ENCODE data around the gene LY6G6D. TPM values are rescaled to one million over a fixed set of nuclear protein-coding genes. Genes with fewer than 3 reads are reported as not detected.

The LY6G6D gene, protein sequence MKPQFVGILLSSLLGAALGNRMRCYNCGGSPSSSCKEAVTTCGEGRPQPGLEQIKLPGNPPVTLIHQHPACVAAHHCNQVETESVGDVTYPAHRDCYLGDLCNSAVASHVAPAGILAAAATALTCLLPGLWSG
- not detected for polyA plus RNA-seq (2013, experiment 1 of 2)
- polyA plus RNA-seq (2013, experiment 2 of 2) = not detected

DNA sequence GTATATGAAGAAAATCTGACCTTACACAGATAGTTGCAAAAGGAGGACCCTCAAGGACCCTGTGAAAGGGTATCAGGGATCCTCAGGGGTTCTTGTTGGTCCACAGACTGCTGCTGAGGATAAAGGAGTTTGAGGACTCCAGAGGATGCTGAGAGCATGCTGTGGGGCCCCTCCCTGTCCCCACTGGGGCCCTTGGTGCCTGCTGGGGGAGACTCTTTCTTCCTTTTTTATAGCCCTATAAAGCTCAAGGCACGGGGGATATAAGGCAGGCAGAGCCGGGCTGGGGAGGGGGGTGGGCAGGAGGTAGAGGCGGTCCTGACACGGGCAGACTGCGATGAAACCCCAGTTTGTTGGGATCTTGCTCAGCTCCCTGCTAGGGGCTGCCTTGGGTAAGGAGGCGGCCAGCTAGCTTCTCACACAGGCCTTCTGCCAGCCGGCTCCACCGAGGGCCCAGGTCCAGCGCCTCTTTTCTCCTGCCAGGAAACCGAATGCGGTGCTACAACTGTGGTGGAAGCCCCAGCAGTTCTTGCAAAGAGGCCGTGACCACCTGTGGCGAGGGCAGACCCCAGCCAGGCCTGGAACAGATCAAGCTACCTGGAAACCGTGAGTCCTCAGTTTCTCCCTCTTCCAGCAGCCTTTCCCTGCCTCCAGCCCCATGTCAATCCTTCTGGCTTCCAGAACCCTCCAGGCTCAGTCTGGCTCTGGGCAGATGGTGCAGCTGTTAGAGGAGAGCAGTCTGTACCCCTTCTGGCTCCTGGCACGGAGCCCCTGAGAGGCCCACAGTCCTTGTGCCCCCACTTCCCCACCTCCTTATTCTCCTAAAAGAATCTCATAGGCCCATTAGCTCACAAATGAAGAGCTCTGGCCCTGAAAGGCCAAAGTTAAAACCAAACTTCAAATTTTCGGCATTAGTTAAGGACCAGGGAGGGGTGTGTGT lies at the start of gene LY6G6D:
LY6G6D (plus strand) TSS at position 327 of the 937 bp plus-strand sequence; CDS start at position 335, 8 bp downstream.
- no CpG with 5 or more reads among the region's 16 CpGs for WGBS, 2 donors (ENCODE audit: extremely low coverage in 2 of 2, insufficient read length in 2 of 2, insufficient replicate concordance in 1 of 2)
- DNase-seq (ENCODE audit: low spot score) = no peak
- Histone ChIP-seq H3K9me3 (replicated peaks in 1 of 2; ENCODE audit: control insufficient read depth in 2 of 2, insufficient read depth in 1 of 2, low read depth in 1 of 2, low read length in 2 of 2) (no peaks in the 10 kb centered on the region), H3K36me3 (replicated peaks in 1 of 2; ENCODE audit: control insufficient read depth in 2 of 2, insufficient read depth in 2 of 2, low read length in 2 of 2) (no peaks in the 10 kb centered on the region), H2BK15ac (ENCODE audit: low read length) (peak within 1 kb of the TSS; percentile 71), H3K4me1 (ENCODE audit: control insufficient read depth in 2 of 2, insufficient read depth in 1 of 2, low read depth in 1 of 2, low read length in 2 of 2) (peaks cover 13 to 17% of the 10 kb centered on the region in 2 donors), H3K4ac (ENCODE audit: low read length) (no peak within 1 kb of the TSS), H3K14ac (ENCODE audit: low read length) (no peak within 1 kb of the TSS), H4K8ac (ENCODE audit: low read depth, low read length) (peak within 1 kb of the TSS; percentile 20), H2AK5ac (ENCODE audit: low read depth, low read length) (no peak within 1 kb of the TSS), H3K27me3 (ENCODE audit: control insufficient read depth in 3 of 3, insufficient read depth in 3 of 3, low read depth in 1 of 3, low read length in 3 of 3) (peaks cover 0 to 8% (median 0%) of the 10 kb centered on the region in 3 experiments), H3K23ac (ENCODE audit: low read depth, low read length, poor library complexity) (no peak within 1 kb of the TSS), H3K4me3 (ENCODE audit: low read length in 2 of 2) (no peak within 1 kb of the TSS), H4K91ac (ENCODE audit: low read depth, low read length, poor library complexity) (no peak within 1 kb of the TSS), H3K79me1 (ENCODE audit: low read depth, low read length) (no peaks in the 10 kb centered on the region), H2BK12ac (ENCODE audit: low read length) (no peak within 1 kb of the TSS), H2AFZ (ENCODE audit: low read length) (peak within 1 kb of the TSS; percentile 84), H3K18ac (ENCODE audit: low read length) (peak within 1 kb of the TSS; percentile 23), H3K9ac (ENCODE audit: low read depth, low read length, poor library complexity) (no peak within 1 kb of the TSS), H3K4me2 (ENCODE audit: insufficient read depth, low read length, poor library complexity, severe bottlenecking) (no peak within 1 kb of the TSS), H3K27ac (replicated peaks; ENCODE audit: low read length) (no peak within 1 kb of the TSS), H2BK120ac (ENCODE audit: low read depth, low read length) (peak within 1 kb of the TSS; percentile 33), H2BK5ac (ENCODE audit: low read length) (no peak within 1 kb of the TSS)

DNA sequence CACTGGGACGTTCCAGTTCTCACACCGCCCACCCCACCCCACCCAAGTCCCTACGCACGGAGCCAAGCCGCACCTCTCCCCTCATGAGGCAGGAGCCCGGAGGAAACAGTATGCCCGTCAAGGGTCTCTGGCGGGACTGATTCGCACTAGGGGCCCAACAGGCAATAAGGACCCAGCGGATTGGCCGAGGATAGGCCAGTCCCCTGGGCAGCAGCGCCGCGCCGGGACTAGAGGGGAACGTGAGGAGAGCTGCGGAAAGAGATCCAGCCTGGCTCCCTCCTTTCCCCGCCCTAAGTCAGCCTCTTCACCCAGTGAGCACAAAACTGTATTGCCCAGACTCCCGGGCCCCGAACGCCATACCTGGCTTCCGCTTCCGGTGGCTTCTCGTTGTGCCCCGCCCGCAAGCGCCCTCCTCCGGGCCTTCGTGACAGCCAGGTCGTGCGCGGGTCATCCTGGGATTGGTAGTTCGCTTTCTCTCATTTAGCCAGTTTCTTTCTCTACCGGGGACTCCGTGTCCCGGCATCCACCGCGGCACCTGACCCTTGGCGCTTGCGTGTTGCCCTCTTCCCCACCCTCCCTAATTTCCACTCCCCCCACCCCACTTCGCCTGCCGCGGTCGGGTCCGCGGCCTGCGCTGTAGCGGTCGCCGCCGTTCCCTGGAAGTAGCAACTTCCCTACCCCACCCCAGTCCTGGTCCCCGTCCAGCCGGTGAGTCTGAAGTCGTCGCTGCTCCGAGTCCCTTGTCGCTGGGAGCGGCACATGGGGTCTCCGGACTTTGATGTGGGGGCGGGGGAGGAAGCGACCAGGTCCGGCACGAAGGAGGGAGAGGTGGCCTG lies 49.4 kb upstream of the LY6G6D start, which contains the start of gene CSNK2B:
CSNK2B (plus strand) TSS at position 580 of the 836 bp plus-strand sequence. CDS start 752 bp downstream, outside the sequence.
- H3K14ac ChIP-seq (ENCODE audit: low read length) = peak within 1 kb of the TSS; percentile 23
- peak within 1 kb of the TSS; percentile 92 for H3K4me2 ChIP-seq (ENCODE audit: insufficient read depth, low read length, poor library complexity, severe bottlenecking)

DNA sequence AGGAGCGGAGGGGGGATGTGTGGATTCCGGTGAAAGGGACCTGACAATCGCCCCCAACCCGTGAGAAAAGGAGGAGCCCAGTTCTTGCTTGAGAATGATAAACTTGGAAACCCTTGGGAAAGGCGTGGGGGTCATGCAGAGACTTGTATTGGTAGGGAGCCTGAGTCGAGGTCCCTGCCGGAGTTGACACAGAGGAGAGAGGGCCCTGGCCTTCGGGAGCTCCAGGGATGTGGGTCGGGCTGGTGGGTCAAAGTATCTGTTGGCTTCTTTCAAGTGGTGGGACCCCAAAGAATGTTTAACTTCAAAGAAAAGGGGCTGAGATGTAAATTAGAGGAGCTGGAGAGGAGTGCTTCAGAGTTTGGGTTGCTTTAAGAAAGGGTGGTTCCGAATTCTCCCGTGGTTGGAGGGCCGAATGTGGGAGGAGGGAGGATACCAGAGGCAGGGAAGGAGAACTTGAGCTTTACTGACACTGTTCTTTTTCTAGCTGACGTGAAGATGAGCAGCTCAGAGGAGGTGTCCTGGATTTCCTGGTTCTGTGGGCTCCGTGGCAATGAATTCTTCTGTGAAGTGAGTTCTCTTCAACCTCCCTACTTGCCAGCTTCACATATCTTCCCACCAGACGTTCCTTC lies 48.7 kb upstream of the LY6G6D start:
- Histone ChIP-seq H2BK120ac (ENCODE audit: low read depth, low read length) (no peak overlapping the region), H3K36me3 (replicated peaks in 1 of 2; ENCODE audit: control insufficient read depth in 2 of 2, insufficient read depth in 2 of 2, low read length in 2 of 2) (peaks cover 42 to 78% of the 10 kb centered on the region in 2 donors), H3K4me2 (ENCODE audit: insufficient read depth, low read length, poor library complexity, severe bottlenecking) (peak overlapping the region; percentile 71)

More for the DNA sequence above, 49.4 kb upstream of the LY6G6D start, which contains the start of gene CSNK2B:
- H3K4me3 ChIP-seq (ENCODE audit: low read length in 2 of 2) = peak within 1 kb of the TSS; percentile 92 to 95
- H3K9me3 ChIP-seq (replicated peaks in 1 of 2; ENCODE audit: control insufficient read depth in 2 of 2, insufficient read depth in 1 of 2, low read depth in 1 of 2, low read length in 2 of 2) = no peaks in the 10 kb centered on the region
- H3K79me1 ChIP-seq (ENCODE audit: low read depth, low read length) = peaks cover 7% of the 10 kb centered on the region
- no peak within 1 kb of the TSS for H2BK120ac ChIP-seq (ENCODE audit: low read depth, low read length)
- no peaks in the 10 kb centered on the region for H3K27me3 ChIP-seq (ENCODE audit: control insufficient read depth in 3 of 3, insufficient read depth in 3 of 3, low read depth in 1 of 3, low read length in 3 of 3)
- peaks cover 36 to 74% of the 10 kb centered on the region in 2 donors for H3K36me3 ChIP-seq (replicated peaks in 1 of 2; ENCODE audit: control insufficient read depth in 2 of 2, insufficient read depth in 2 of 2, low read length in 2 of 2)
- H3K4me1 ChIP-seq (ENCODE audit: control insufficient read depth in 2 of 2, insufficient read depth in 1 of 2, low read depth in 1 of 2, low read length in 2 of 2) = peaks cover 14 to 16% of the 10 kb centered on the region in 2 donors
- H2AFZ ChIP-seq (ENCODE audit: low read length) = peak within 1 kb of the TSS; percentile 85
- H3K9ac ChIP-seq (ENCODE audit: low read depth, low read length, poor library complexity) = peak within 1 kb of the TSS; percentile 99
- peak within 1 kb of the TSS; percentile 97 for H3K18ac ChIP-seq (ENCODE audit: low read length)
- peak within 1 kb of the TSS; percentile 58 for H3K23ac ChIP-seq (ENCODE audit: low read depth, low read length, poor library complexity)
- H2BK5ac ChIP-seq (ENCODE audit: low read length) = peak within 1 kb of the TSS; percentile 45
- no peak within 1 kb of the TSS for H2BK12ac ChIP-seq (ENCODE audit: low read length)
- peak; percentile 93 for DNase-seq (ENCODE audit: low spot score)
- no peak within 1 kb of the TSS for H3K4ac ChIP-seq (ENCODE audit: low read length)
- peak within 1 kb of the TSS; percentile 85 for H2AK5ac ChIP-seq (ENCODE audit: low read depth, low read length)
- peak within 1 kb of the TSS; percentile 93 for H3K27ac ChIP-seq (replicated peaks; ENCODE audit: low read length)
- H2BK15ac ChIP-seq (ENCODE audit: low read length) = no peak within 1 kb of the TSS
- WGBS, 2 donors (ENCODE audit: extremely low coverage in 2 of 2, insufficient read length in 2 of 2, insufficient replicate concordance in 1 of 2) = no CpG with 5 or more reads among the region's 63 CpGs
- no peak within 1 kb of the TSS for H4K8ac ChIP-seq (ENCODE audit: low read depth, low read length)
- peak within 1 kb of the TSS; percentile 64 for H4K91ac ChIP-seq (ENCODE audit: low read depth, low read length, poor library complexity)

More for the DNA sequence above, 48.7 kb upstream of the LY6G6D start:
- Histone ChIP-seq H3K4ac (ENCODE audit: low read length) (no peak overlapping the region), H2BK15ac (ENCODE audit: low read length) (no peak overlapping the region), H3K4me3 (ENCODE audit: low read length in 2 of 2) (peak overlapping the region; percentile 90 to 92), H3K23ac (ENCODE audit: low read depth, low read length, poor library complexity) (peak overlapping the region; percentile 58), H3K14ac (ENCODE audit: low read length) (no peak overlapping the region), H2AFZ (ENCODE audit: low read length) (peak overlapping the region; percentile 85), H3K79me1 (ENCODE audit: low read depth, low read length) (peaks cover 7% of the 10 kb centered on the region), H4K8ac (ENCODE audit: low read depth, low read length) (no peak overlapping the region), H3K4me1 (ENCODE audit: control insufficient read depth in 2 of 2, insufficient read depth in 1 of 2, low read depth in 1 of 2, low read length in 2 of 2) (peaks cover 13 to 14% of the 10 kb centered on the region in 2 donors), H4K91ac (ENCODE audit: low read depth, low read length, poor library complexity) (no peak overlapping the region), H2BK12ac (ENCODE audit: low read length) (no peak overlapping the region), H3K27ac (replicated peaks; ENCODE audit: low read length) (no peak overlapping the region), H3K9me3 (replicated peaks in 1 of 2; ENCODE audit: control insufficient read depth in 2 of 2, insufficient read depth in 1 of 2, low read depth in 1 of 2, low read length in 2 of 2) (no peaks in the 10 kb centered on the region), H3K9ac (ENCODE audit: low read depth, low read length, poor library complexity) (peak overlapping the region; percentile 99), H3K18ac (ENCODE audit: low read length) (peak overlapping the region; percentile 97), H3K27me3 (ENCODE audit: control insufficient read depth in 3 of 3, insufficient read depth in 3 of 3, low read depth in 1 of 3, low read length in 3 of 3) (no peaks in the 10 kb centered on the region), H2BK5ac (ENCODE audit: low read length) (peak overlapping the region; percentile 25), H2AK5ac (ENCODE audit: low read depth, low read length) (peak overlapping the region; percentile 21)
- DNase-seq (ENCODE audit: low spot score) = no peak
- WGBS, 2 donors (ENCODE audit: extremely low coverage in 2 of 2, insufficient read length in 2 of 2, insufficient replicate concordance in 1 of 2) = no CpG with 5 or more reads among the region's 15 CpGs
